Measurements from ENCODE around the gene TRPC4. TPM values are rescaled to one million over a fixed set of nuclear protein-coding genes. Genes with fewer than 3 reads are reported as not detected.

The TRPC4 gene
- polyA plus RNA-seq, 6 donors from 2014 or later: not detected

GRCh38 chr13:37617173-37617572 lies 252.4 kb downstream of the TRPC4 start:
- Mint-ChIP-seq H3K9me3 (no peaks in the 10 kb centered on the region), H3K36me3 (no peaks in the 10 kb centered on the region), H3K27ac (no peak overlapping the region), H3K27me3 (no peaks in the 10 kb centered on the region), H3K4me3 (no peak overlapping the region), H3K4me1 (no peaks in the 10 kb centered on the region)
- ATAC-seq (ENCODE audit: low read depth in 2 of 2) (no peak), DNase-seq (no peak)

DNA sequence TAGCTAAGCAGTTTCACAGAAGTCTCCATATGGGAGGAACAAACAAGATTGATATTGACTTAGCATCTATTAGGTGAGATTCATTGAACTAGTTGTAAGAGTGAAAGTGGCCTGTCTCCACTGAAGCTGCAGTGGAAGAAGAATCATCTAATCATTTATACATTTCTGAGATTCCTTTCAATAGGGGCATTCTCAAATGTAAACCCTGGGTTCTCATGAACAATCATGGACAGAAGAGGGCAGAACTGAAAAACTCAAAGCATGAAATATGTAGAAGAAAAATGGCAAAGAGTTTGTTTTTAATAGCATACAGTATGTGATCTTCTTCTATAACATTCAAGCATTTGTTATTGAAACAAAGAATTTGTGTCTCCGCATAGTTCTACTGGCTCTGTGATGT lies 253.4 kb downstream of the TRPC4 start:
- no peaks in the 10 kb centered on the region for H3K36me3 Mint-ChIP-seq
- no peak overlapping the region for H3K27ac Mint-ChIP-seq
- H3K4me1 Mint-ChIP-seq: no peaks in the 10 kb centered on the region
- H3K9me3 Mint-ChIP-seq: no peaks in the 10 kb centered on the region
- no peak overlapping the region for H3K4me3 Mint-ChIP-seq
- DNase-seq (no peak), ATAC-seq (ENCODE audit: low read depth in 2 of 2) (no peak)
- no peaks in the 10 kb centered on the region for H3K27me3 Mint-ChIP-seq

DNA sequence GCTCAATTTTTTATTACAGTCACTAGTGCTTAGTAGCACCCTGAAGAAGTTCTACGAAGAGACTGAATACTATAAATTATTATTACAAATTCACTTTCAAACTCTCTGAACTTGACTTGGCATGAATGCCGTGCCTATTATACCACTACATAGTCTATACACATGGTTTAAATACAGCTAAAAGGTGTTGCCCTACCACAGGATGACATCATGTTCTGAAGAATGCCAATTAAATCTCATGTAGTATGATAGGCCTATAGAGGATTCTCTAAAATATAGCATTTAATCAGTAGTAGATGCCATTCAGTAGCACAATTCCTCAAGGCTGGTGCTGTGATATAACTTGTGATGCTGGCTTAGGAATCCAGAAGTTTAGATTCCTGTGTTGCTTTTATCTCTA lies 254.3 kb downstream of the TRPC4 start:
- Mint-ChIP-seq H3K36me3 (no peaks in the 10 kb centered on the region), H3K4me1 (no peaks in the 10 kb centered on the region), H3K27ac (no peak overlapping the region), H3K9me3 (no peaks in the 10 kb centered on the region), H3K4me3 (no peak overlapping the region), H3K27me3 (no peaks in the 10 kb centered on the region)
- DNase-seq (no peak), ATAC-seq (ENCODE audit: low read depth in 2 of 2) (no peak)

GRCh38 chr13:37613638-37614037 lies 255.9 kb downstream of the TRPC4 start:
- no peaks in the 10 kb centered on the region for H3K27me3 Mint-ChIP-seq
- DNase-seq (no peak), ATAC-seq (ENCODE audit: low read depth in 2 of 2) (no peak)
- H3K9me3 Mint-ChIP-seq: no peaks in the 10 kb centered on the region
- no peak overlapping the region for H3K4me3 Mint-ChIP-seq
- no peak overlapping the region for H3K27ac Mint-ChIP-seq
- H3K4me1 Mint-ChIP-seq: no peaks in the 10 kb centered on the region
- no peaks in the 10 kb centered on the region for H3K36me3 Mint-ChIP-seq

DNA sequence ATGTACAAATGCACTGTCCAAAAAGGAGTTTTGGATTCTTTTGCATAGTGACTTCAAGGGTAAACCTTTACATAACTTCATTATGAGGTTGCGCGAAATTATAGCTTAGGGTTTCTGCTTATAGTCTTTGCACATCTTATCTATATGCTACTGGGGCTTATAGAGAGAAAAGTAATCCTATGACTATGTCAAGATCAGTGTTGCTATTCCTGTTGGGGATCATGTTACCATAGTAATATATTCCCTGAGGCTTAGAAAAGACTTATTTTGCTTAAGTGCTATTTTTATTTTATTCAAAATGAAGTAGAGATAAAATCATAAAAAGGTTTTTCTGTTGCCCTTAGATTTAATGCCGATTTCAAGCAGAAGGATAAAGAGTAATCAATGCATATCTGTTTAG lies 256.3 kb downstream of the TRPC4 start:
- no peak for ATAC-seq (ENCODE audit: low read depth in 2 of 2)
- H3K27ac Mint-ChIP-seq: no peak overlapping the region
- DNase-seq: no peak
- H3K4me3 Mint-ChIP-seq: no peak overlapping the region
- no peaks in the 10 kb centered on the region for H3K4me1 Mint-ChIP-seq
- H3K27me3 Mint-ChIP-seq: no peaks in the 10 kb centered on the region
- H3K9me3 Mint-ChIP-seq: no peaks in the 10 kb centered on the region
- no peaks in the 10 kb centered on the region for H3K36me3 Mint-ChIP-seq

DNA sequence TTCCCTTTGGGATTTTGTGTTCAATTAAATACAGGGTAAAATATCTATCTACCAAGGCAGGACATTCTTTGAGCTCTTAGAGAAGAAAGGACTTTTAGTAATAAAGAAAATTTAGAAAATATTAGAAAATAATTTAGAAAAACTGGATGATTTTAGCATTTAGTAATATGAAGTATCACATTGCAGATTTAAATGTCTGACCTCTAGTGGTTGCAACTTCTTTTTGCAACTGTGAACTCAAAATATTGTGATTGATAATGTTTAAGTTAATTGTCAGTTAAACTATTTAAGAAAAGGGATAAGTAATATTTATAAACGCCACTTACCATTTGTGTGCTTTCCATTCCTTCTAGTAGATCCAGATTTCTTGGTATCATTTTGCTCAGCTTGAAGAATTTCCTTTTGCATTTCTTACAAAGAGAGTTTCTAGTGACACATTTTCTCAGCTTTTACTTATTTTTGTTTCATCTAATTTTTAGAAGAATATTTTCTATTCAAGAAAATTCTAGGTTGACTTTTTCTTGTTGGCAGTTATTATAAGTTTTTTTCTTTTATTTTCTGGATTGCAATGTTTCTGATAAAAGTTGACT lies 260.7 kb downstream of the TRPC4 start:
- H3K9me3 Mint-ChIP-seq: peaks cover 0 to 9% (median 2%) of the 10 kb centered on the region in 7 donors
- H3K27me3 Mint-ChIP-seq: no peaks in the 10 kb centered on the region
- DNase-seq (no peak), ATAC-seq (ENCODE audit: low read depth in 2 of 2) (no peak)
- no peak overlapping the region for H3K4me3 Mint-ChIP-seq
- no peak overlapping the region for H3K27ac Mint-ChIP-seq
- no peaks in the 10 kb centered on the region for H3K4me1 Mint-ChIP-seq
- H3K36me3 Mint-ChIP-seq: no peaks in the 10 kb centered on the region

GRCh38 chr13:37602733-37603381 lies 266.7 kb downstream of the TRPC4 start:
- ATAC-seq (ENCODE audit: low read depth in 2 of 2): no peak
- Mint-ChIP-seq H3K27ac (no peak overlapping the region), H3K27me3 (no peaks in the 10 kb centered on the region), H3K9me3 (peaks cover 0 to 9% (median 2%) of the 10 kb centered on the region in 7 donors), H3K4me3 (no peak overlapping the region), H3K4me1 (no peaks in the 10 kb centered on the region), H3K36me3 (no peaks in the 10 kb centered on the region)
- DNase-seq: no peak

DNA sequence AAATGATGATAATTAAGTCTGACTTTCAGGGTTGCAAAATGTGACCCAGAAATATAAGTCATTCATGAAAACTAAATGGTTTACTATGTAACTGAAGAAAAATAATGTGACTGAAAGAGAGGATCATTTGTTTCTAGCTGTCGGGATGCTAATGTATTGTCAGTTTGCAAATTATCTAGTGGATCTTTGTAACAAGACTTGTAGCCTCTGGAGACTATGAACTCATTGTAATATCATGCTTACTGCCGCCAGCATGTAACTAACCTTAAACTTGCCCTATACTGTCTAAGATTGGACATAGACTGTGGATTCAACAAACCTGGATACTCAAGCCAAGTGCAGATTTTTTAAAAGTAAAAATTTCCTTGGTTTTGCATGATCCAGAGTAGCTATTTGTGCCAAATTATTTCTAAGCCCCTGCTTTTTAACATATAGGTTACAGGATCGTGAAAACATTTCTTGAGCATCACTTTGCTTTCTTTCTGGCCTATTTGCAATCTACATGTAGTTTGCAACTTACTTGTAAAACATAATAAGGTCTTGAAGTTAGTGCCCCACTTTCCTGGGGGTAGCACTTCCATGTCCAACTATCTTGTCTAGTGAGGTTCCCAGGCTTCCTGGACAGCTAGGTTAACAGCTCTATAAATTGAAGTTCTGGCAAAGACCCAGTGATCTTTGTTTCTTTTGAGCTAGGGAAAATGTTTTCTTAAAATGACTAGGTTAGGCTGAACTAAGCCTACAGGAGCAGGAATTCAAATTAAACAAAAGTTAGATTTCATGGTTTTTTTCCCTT lies 267.7 kb downstream of the TRPC4 start:
- no peaks in the 10 kb centered on the region for H3K4me1 Mint-ChIP-seq
- no peak overlapping the region for H3K27ac Mint-ChIP-seq
- peaks cover 0 to 9% (median 1%) of the 10 kb centered on the region in 7 donors for H3K9me3 Mint-ChIP-seq
- H3K36me3 Mint-ChIP-seq: no peaks in the 10 kb centered on the region
- no peak for DNase-seq
- ATAC-seq (ENCODE audit: low read depth in 2 of 2): no peak
- no peak overlapping the region for H3K4me3 Mint-ChIP-seq
- no peaks in the 10 kb centered on the region for H3K27me3 Mint-ChIP-seq

GRCh38 chr13:37599519-37599918 lies 270.1 kb downstream of the TRPC4 start:
- H3K4me1 Mint-ChIP-seq: no peaks in the 10 kb centered on the region
- no peaks in the 10 kb centered on the region for H3K27me3 Mint-ChIP-seq
- ATAC-seq (ENCODE audit: low read depth in 2 of 2) (no peak), DNase-seq (no peak)
- no peak overlapping the region for H3K27ac Mint-ChIP-seq
- H3K9me3 Mint-ChIP-seq: no peaks in the 10 kb centered on the region
- H3K4me3 Mint-ChIP-seq: no peak overlapping the region
- H3K36me3 Mint-ChIP-seq: no peaks in the 10 kb centered on the region

- no peak for DNase-seq
Measured at GRCh38 chr13:37598597-37598996, 271.0 kb downstream of the TRPC4 start, which contains the start of gene POSTN. POSTN (minus strand) TSS chr13:37598768; CDS start chr13:37598726, 42 bp downstream.

GRCh38 chr13:37597477-37598025 lies 272.0 kb downstream of the TRPC4 start:
- Mint-ChIP-seq H3K36me3 (no peaks in the 10 kb centered on the region), H3K9me3 (no peaks in the 10 kb centered on the region), H3K4me1 (no peaks in the 10 kb centered on the region), H3K27ac (no peak overlapping the region), H3K27me3 (no peaks in the 10 kb centered on the region), H3K4me3 (no peak overlapping the region)
- DNase-seq (no peak), ATAC-seq (ENCODE audit: low read depth in 2 of 2) (no peak)

More at GRCh38 chr13:37598597-37598996, 271.0 kb downstream of the TRPC4 start, which contains the start of gene POSTN:
- no peaks in the 10 kb centered on the region for H3K36me3 Mint-ChIP-seq
- H3K4me3 Mint-ChIP-seq: no peak within 1 kb of the TSS
- no peaks in the 10 kb centered on the region for H3K27me3 Mint-ChIP-seq
- H3K4me1 Mint-ChIP-seq: no peaks in the 10 kb centered on the region
- ATAC-seq (ENCODE audit: low read depth in 2 of 2): no peak
- no peaks in the 10 kb centered on the region for H3K9me3 Mint-ChIP-seq
- no peak within 1 kb of the TSS for H3K27ac Mint-ChIP-seq

GRCh38 chr13:37596805-37597204 lies 272.8 kb downstream of the TRPC4 start:
- no peaks in the 10 kb centered on the region for H3K4me1 Mint-ChIP-seq
- H3K36me3 Mint-ChIP-seq: no peaks in the 10 kb centered on the region
- no peak overlapping the region for H3K4me3 Mint-ChIP-seq
- no peak for ATAC-seq (ENCODE audit: low read depth in 2 of 2)
- H3K27me3 Mint-ChIP-seq: no peaks in the 10 kb centered on the region
- H3K9me3 Mint-ChIP-seq: no peaks in the 10 kb centered on the region
- no peak for DNase-seq
- no peak overlapping the region for H3K27ac Mint-ChIP-seq

GRCh38 chr13:37595162-37595561 lies 274.4 kb downstream of the TRPC4 start:
- DNase-seq (no peak), ATAC-seq (ENCODE audit: low read depth in 2 of 2) (no peak)
- Mint-ChIP-seq H3K27me3 (no peaks in the 10 kb centered on the region), H3K4me3 (no peak overlapping the region), H3K36me3 (no peaks in the 10 kb centered on the region), H3K4me1 (no peaks in the 10 kb centered on the region), H3K27ac (no peak overlapping the region), H3K9me3 (peaks cover 0 to 4% (median 0%) of the 10 kb centered on the region in 7 donors)

DNA sequence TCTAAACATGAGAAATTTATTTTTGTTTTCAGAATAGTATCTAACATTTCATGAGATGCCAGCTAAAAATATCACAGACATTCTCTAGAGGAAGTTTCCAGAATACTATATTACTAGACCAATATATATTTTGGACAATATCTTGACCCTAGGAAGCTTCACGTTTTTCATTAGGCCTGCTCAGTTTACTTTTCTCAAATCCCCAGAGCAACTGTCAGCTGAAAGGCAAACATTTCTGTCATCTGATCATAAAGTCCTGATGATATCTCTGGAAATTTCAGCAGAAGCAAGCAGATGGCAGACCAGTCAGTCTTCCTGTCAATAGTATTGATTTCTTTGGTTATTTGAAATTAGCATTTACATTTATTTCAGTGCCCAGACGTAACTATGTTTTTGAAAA lies 275.0 kb downstream of the TRPC4 start:
- Mint-ChIP-seq H3K9me3 (peaks cover 0 to 4% (median 0%) of the 10 kb centered on the region in 7 donors), H3K4me3 (no peak overlapping the region), H3K36me3 (no peaks in the 10 kb centered on the region), H3K27ac (no peak overlapping the region), H3K27me3 (no peaks in the 10 kb centered on the region), H3K4me1 (no peaks in the 10 kb centered on the region)
- ATAC-seq (ENCODE audit: low read depth in 2 of 2): no peak
- DNase-seq: no peak
